Progenitor cell of endocrine pancreas (in vitro differentiated cells): ENCODE results near the gene NOP16. TPM values are rescaled to one million over a fixed set of nuclear protein-coding genes. Genes with fewer than 3 reads are reported as not detected.

Source experiments
- DNase-seq: peaks from one replicate; pipeline ENCODE4 v3.0.0; 2021; ENCODE audit warnings: low spot score; ENCODE audit not compliant: unreplicated experiment
- H3K27ac Mint-ChIP-seq: 2 replicates; pipeline ENCODE4 v1.8.0; 2021; ENCODE audit warnings: mild to moderate bottlenecking, moderate library complexity, mixed read lengths
- H3K27me3 Mint-ChIP-seq: 2 replicates; pipeline ENCODE4 v1.8.0; 2021; ENCODE audit warnings: mixed read lengths
- H3K36me3 Mint-ChIP-seq: 2 replicates; pipeline ENCODE4 v1.8.0; 2022; ENCODE audit warnings: mixed read lengths; ENCODE audit not compliant: insufficient read depth
- H3K4me1 Mint-ChIP-seq: 2 replicates; pipeline ENCODE4 v1.8.0; 2021; ENCODE audit warnings: low read depth, mixed read lengths
- H3K4me3 Mint-ChIP-seq: 2 replicates; pipeline ENCODE4 v1.8.0; 2021; ENCODE audit warnings: low read depth, mild to moderate bottlenecking, moderate library complexity, mixed read lengths
- H3K9me3 Mint-ChIP-seq: 2 replicates; pipeline ENCODE4 v1.8.0; 2021; ENCODE audit warnings: low read depth, mixed read lengths
- CTCF ChIP-seq: fragments of 200-600 bp; sonication (generic); IDR thresholded peaks from one replicate; pipeline ENCODE4 v1.5.0; 2021; ENCODE audit warnings: antibody characterized with exemption, mild to moderate bottlenecking; ENCODE audit not compliant: unreplicated experiment
- total RNA-seq: library from RNA; stranded (reverse); gene quantifications from 2 replicates; pipeline ENCODE4 v1.2.1, GENCODE V29; 2021

NOP16 gene
- total RNA-seq, 1 donor from 2014 or later, result 21.9 TPM

- peaks cover 16% of the 10 kb centered on the region for H3K4me1 Mint-ChIP-seq
- no peak for DNase-seq
- H3K4me3 Mint-ChIP-seq, result no peak overlapping the region
These were observed 3.1 kb upstream of the NOP16 start for GRCh38 chr5:176391479-176391878.

GRCh38 chr5:176389135-176390123 lies 1.0 kb upstream of the NOP16 start:
- TF ChIP-seq CTCF, result no peak
- H3K36me3 Mint-ChIP-seq, result peaks cover 3% of the 10 kb centered on the region

More at GRCh38 chr5:176391479-176391878, 3.1 kb upstream of the NOP16 start:
- Mint-ChIP-seq H3K27ac (no peak overlapping the region), H3K27me3 (no peaks in the 10 kb centered on the region), H3K36me3 (peaks cover 2% of the 10 kb centered on the region), H3K9me3 (no peaks in the 10 kb centered on the region)
- no peak for TF ChIP-seq CTCF

GRCh38 chr5:176388003-176388443 lies 375 bp downstream of the NOP16 start:
- no peak for DNase-seq
- Mint-ChIP-seq H3K4me3 (peak overlapping the region; percentile 99), H3K27me3 (no peaks in the 10 kb centered on the region), H3K27ac (peak overlapping the region; percentile 100), H3K4me1 (peaks cover 16% of the 10 kb centered on the region), H3K9me3 (no peaks in the 10 kb centered on the region), H3K36me3 (peaks cover 4% of the 10 kb centered on the region)
- no peak for TF ChIP-seq CTCF

More at GRCh38 chr5:176389135-176390123, 1.0 kb upstream of the NOP16 start:
- Mint-ChIP-seq H3K4me3 (peak overlapping the region; percentile 99), H3K27ac (peak overlapping the region; percentile 100), H3K27me3 (no peaks in the 10 kb centered on the region), H3K9me3 (no peaks in the 10 kb centered on the region), H3K4me1 (peaks cover 16% of the 10 kb centered on the region)
- no peak for DNase-seq

DNA sequence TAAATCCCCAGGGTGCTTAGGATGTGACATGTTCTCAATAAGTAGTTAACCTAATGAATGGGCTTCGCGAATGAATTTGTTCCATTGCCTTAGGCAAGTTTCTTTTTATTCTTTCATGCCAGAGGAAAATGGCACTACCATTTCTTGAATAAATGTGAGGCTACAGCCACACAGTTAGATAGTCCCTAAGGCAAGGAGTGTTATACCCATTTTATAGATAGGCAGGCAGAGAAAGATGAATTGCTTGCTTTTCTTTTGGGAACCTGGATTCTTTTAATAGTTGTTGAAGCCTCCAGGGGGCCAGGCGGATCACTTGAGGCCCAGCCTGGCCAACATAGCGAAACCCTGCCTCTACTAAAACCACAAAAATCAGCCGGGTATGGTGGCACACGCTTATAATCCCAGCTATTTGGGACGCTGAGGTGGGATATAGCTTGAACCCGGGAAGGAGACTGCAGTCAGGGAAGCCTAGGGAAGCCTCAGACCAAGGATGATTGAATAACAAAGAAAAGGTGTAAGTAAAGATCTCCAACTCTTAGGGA lies 943 bp downstream of the NOP16 start:
- Mint-ChIP-seq H3K4me3 (peak overlapping the region; percentile 99), H3K27ac (peak overlapping the region; percentile 100), H3K36me3 (peaks cover 4% of the 10 kb centered on the region), H3K9me3 (no peaks in the 10 kb centered on the region), H3K27me3 (no peaks in the 10 kb centered on the region), H3K4me1 (peaks cover 16% of the 10 kb centered on the region)
- no peak for DNase-seq
- no peak for TF ChIP-seq CTCF

GRCh38 chr5:176386491-176386890 lies 1.9 kb downstream of the NOP16 start:
- H3K4me3 Mint-ChIP-seq, result peak overlapping the region; percentile 43
- H3K36me3 Mint-ChIP-seq, result peaks cover 8% of the 10 kb centered on the region
- H3K27me3 Mint-ChIP-seq, result no peaks in the 10 kb centered on the region
- H3K27ac Mint-ChIP-seq, result no peak overlapping the region
- peaks cover 16% of the 10 kb centered on the region for H3K4me1 Mint-ChIP-seq
- H3K9me3 Mint-ChIP-seq, result no peaks in the 10 kb centered on the region
- no peak for TF ChIP-seq CTCF
- no peak for DNase-seq
